ENCODE results near the gene KLF17.

KLF17 gene

DNA sequence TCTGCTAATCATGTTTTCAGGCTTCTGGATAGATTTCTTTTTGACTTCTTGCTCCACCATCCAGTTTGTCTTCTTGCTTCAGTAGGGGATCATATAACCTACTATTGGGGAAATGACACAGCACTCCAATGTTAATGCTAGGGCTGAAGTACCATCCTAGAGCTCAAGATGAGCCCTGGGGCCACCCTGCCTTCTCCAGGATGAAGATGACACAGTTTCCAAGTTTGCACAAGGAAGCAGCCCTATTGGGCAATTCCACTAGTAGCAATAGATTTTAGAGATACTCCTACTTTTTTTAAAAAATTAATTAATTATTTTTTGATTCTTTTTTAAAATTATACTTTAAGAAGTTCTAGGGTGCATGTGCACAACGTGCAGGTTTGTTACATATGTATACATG is 34.1 kb downstream of the KLF17 start:
- no peak for DNase-seq
- ATAC-seq = no peak

DNA sequence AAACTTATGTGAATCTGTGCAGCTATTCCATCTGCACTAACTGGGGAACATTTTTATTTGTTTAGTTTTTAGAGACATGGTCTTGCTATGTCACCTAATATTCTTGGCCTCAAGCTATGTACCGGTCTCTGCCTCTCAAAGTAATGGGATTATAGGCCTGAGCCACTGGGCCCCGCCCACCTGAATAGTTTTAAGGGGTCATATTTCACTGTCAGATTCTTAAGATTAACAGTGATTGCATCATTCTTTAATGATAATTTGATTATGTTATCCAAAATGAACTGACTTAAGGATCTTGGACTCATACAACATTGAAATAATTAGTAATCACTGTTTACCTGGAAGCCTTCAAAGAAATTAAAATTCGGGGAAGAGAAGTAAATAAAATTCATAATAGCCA is 35.4 kb downstream of the KLF17 start:
- DNase-seq (no peak), ATAC-seq (no peak)

DNA sequence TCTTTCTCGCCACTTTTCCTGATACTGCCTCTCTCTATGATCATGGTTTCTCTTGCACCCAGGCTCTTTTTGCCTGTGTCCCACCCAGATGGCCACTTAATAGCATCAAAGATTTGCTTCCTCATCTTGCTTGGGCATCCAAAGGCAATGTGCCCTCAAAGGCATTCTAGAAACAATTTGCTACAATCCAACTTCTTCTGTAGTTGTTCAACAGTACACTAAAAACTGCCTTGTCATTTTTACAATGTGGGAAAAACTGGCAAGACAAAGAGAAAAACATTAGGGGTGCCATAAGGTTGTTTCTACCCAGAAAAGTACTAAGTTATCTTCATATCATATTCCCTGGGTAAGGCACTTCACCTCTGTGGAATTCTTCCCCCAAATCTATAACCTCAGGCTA is 39.3 kb downstream of the KLF17 start:
- ATAC-seq = no peak

DNA sequence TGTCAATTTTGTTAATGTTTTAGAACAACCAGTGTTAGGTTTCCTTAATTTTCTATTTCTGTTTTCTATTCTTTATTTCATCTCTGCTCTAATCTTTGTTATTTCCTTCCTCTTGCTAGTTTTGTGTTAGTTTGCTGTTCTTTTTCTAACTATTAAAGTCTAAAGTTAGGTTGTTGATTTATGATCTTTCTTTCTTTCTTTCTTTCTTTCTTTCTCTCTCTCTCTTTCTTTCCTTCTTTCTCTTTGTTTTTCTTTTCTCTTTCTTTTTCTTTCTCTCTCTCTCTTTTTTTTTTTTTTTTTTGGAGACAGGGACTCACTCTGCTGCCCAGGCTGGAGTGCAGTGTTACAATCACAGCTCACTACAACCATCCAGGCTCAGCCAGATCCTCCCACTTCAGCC is 40.2 kb downstream of the KLF17 start:
- no peak for ATAC-seq

More for the DNA sequence above, 39.3 kb downstream of the KLF17 start:
- no peak for DNase-seq

DNA sequence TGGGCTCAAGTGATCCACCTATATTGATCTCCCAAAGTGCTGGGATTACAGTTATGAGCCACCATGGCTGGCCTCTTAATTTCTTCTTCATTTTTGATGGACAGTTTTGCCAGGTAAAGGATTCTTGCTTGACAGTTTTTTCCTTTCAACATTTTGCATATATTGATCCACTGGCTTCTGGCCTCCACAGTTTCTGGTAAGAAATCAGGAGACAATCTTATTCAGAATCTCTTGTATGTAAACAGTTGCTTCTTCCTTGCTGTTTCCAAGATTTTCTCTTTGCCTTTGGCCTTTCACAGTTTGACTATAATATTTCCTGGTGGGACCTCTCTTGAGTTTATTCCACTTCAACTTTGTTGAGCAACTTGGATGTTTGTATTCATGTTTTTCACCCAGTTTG is 42.9 kb downstream of the KLF17 start:
- DNase-seq (no peak), ATAC-seq (no peak)

More for the DNA sequence above, 40.2 kb downstream of the KLF17 start:
- DNase-seq = no peak

DNA sequence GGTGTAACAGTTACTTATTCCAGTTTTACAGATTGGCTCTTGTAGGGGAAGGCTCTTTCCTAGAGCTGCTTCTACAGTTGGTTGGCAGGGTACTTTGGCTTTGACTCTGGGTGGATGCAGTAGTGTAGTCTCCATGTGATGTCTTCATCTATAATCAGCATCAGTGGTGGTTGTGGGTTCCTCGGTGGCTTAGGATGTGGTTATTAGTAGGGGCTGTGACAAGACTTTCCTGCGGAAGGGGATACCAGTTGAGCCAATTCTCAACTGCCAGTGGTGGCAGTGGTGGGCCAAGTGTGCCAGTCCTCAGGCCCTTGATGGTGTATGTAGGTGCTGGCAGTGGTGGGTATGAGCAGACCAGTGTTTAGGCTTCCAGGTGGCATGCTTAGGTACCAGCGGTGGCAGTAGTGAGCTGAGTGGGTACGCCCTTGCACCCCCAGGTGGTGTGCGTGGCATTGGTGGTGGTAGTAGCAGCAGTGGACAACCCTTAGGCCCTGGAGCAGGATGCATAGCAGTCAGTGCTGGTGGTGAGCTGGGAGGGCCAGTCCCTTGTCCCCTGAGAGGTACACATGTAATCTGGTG is 50.0 kb downstream of the KLF17 start:
- DNase-seq = no peak
- ATAC-seq = no peak

DNA sequence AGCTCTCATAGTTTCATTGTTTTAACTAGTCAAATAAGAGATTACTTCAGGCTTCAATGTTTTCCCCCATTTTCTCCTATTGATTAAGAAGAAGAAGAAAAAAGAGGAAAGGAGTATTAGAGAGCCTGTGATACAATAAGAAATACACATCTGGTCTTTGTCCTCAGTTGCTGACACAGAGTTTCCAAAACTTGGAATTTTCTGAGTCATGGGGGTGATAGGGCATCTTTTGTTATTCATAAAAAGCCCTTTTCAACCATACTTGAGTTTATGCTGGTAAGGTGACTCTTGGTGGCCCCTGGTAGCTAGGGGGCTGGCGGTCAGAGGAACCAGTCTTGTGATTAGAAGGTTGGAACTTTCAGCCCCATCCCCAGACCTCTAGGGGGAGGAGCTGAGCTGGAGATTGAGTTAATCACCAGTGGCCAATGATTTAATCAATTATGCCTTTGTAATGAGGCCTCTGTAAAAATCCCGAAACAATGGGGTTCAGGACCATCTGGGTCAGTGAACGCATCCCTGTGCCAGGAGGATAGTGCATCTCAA is 51.7 kb downstream of the KLF17 start:
- ATAC-seq (no peak), DNase-seq (no peak)

DNA sequence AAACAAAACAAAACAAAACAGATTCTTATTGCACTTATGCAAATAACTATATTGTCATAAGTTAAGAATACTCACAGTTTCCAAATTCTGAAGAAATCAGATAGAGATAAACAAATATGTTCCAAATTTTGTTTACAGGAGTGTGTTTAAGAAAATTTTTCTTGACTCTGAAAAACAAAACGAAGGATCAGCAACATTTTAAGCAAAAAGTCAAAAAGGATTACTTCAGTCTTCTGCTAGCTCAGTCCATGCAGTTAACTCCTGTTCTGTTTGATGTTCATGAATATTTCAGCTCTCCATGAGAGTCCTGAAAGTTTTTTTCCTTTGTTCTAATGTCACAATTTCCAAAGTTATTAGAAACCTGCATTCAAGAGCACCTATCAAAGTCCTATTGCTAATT is 56.0 kb downstream of the KLF17 start:
- DNase-seq = no peak
- no peak for ATAC-seq
